HG03066 (cell line): ENCODE measurements around the gene IL7R.
"Not testable (repeated sequence)": the region's sequence is repeated elsewhere in the genome, so short reads cannot be mapped to it uniquely, and the experiment has no call there.

Source experiments
- ATAC-seq: cut with Tn5 transposase; IDR thresholded peaks from one replicate; pipeline ENCODE4 v1.9.1; 2021; ENCODE audit warnings: low read depth; ENCODE audit not compliant: unreplicated experiment

Gene IL7R

GRCh38 chr5:35838370-35839042 is 18.2 kb upstream of the IL7R start:
- no peak for ATAC-seq

GRCh38 chr5:35842856-35843255 is 13.8 kb upstream of the IL7R start:
- no peak for ATAC-seq

GRCh38 chr5:35845508-35845907 is 11.2 kb upstream of the IL7R start:
- ATAC-seq: not testable (repeated sequence)

- no peak for ATAC-seq
Observed at GRCh38 chr5:35847491-35847890, 9.2 kb upstream of the IL7R start.

GRCh38 chr5:35847961-35848360 is 8.7 kb upstream of the IL7R start:
- ATAC-seq: no peak

GRCh38 chr5:35849860-35850259 is 6.8 kb upstream of the IL7R start:
- no peak for ATAC-seq

GRCh38 chr5:35850967-35851680 is 5.6 kb upstream of the IL7R start:
- ATAC-seq: no peak

- no peak for ATAC-seq
Observed at GRCh38 chr5:35852084-35852734, 4.5 kb upstream of the IL7R start.

GRCh38 chr5:35852773-35853172 is 3.9 kb upstream of the IL7R start:
- no peak for ATAC-seq

- no peak for ATAC-seq
Observed at GRCh38 chr5:35853631-35854030, 3.1 kb upstream of the IL7R start.

- ATAC-seq: no peak
Observed at GRCh38 chr5:35854248-35854647, 2.4 kb upstream of the IL7R start.

- ATAC-seq: no peak
Observed at GRCh38 chr5:35855187-35855586, 1.5 kb upstream of the IL7R start.

- not testable (repeated sequence) for ATAC-seq
Observed at GRCh38 chr5:35856186-35856764, 416 bp upstream of the IL7R start.

GRCh38 chr5:35857606-35858205 is 1.0 kb downstream of the IL7R start:
- ATAC-seq: no peak

- no peak for ATAC-seq
Observed at GRCh38 chr5:35859101-35859661, 2.5 kb downstream of the IL7R start.

- ATAC-seq: no peak
Observed at GRCh38 chr5:35860686-35861085, 4.0 kb downstream of the IL7R start.

- ATAC-seq: no peak
Observed at GRCh38 chr5:35861718-35862117, 5.0 kb downstream of the IL7R start.

- no peak for ATAC-seq
Observed at GRCh38 chr5:35862126-35862525, 5.4 kb downstream of the IL7R start.

- no peak for ATAC-seq
Observed at GRCh38 chr5:35863159-35863558, 6.5 kb downstream of the IL7R start.

- no peak for ATAC-seq
Observed at GRCh38 chr5:35867998-35868397, 11.3 kb downstream of the IL7R start.
